ENCODE results near the gene SUPT3H.

SUPT3H gene

GRCh38 chr6:45081634-45082033 is 296.1 kb downstream of the SUPT3H start:
- no peak for DNase-seq (ENCODE audit: low read depth)
- no peak overlapping the region for H3K4me3 ChIP-seq (ENCODE audit: low read depth, low read length)
- no peak for TF ChIP-seq CTCF (IDR thresholded peaks at IDR 0.05; ENCODE audit: insufficient read depth, low read depth, low read length, missing control alignments)

GRCh38 chr6:45078432-45078831 is 299.3 kb downstream of the SUPT3H start:
- DNase-seq (ENCODE audit: low read depth), result no peak
- no peak overlapping the region for H3K4me3 ChIP-seq (ENCODE audit: low read depth, low read length)
- TF ChIP-seq CTCF (IDR thresholded peaks at IDR 0.05; ENCODE audit: insufficient read depth, low read depth, low read length, missing control alignments), result no peak

- DNase-seq (ENCODE audit: low read depth), result no peak
- H3K4me3 ChIP-seq (ENCODE audit: low read depth, low read length), result no peak overlapping the region
- TF ChIP-seq CTCF (IDR thresholded peaks at IDR 0.05; ENCODE audit: insufficient read depth, low read depth, low read length, missing control alignments), result no peak
These were observed 301.4 kb downstream of the SUPT3H start for GRCh38 chr6:45076217-45076930.

GRCh38 chr6:45075246-45075645 is 302.5 kb downstream of the SUPT3H start:
- H3K4me3 ChIP-seq (ENCODE audit: low read depth, low read length), result no peak overlapping the region
- no peak for DNase-seq (ENCODE audit: low read depth)
- TF ChIP-seq CTCF (IDR thresholded peaks at IDR 0.05; ENCODE audit: insufficient read depth, low read depth, low read length, missing control alignments), result no peak

- no peak overlapping the region for H3K4me3 ChIP-seq (ENCODE audit: low read depth, low read length)
- DNase-seq (ENCODE audit: low read depth), result no peak
- TF ChIP-seq CTCF (IDR thresholded peaks at IDR 0.05; ENCODE audit: insufficient read depth, low read depth, low read length, missing control alignments), result no peak
These were observed 303.3 kb downstream of the SUPT3H start for GRCh38 chr6:45074439-45074838.

- DNase-seq (ENCODE audit: low read depth), result no peak
- TF ChIP-seq CTCF (IDR thresholded peaks at IDR 0.05; ENCODE audit: insufficient read depth, low read depth, low read length, missing control alignments), result no peak
These were observed 304.0 kb downstream of the SUPT3H start for GRCh38 chr6:45073771-45074170.

GRCh38 chr6:45072673-45073072 is 305.1 kb downstream of the SUPT3H start:
- no peak for DNase-seq (ENCODE audit: low read depth)
- TF ChIP-seq CTCF (IDR thresholded peaks at IDR 0.05; ENCODE audit: insufficient read depth, low read depth, low read length, missing control alignments), result no peak

More at GRCh38 chr6:45073771-45074170, 304.0 kb downstream of the SUPT3H start:
- no peak overlapping the region for H3K4me3 ChIP-seq (ENCODE audit: low read depth, low read length)

More at GRCh38 chr6:45072673-45073072, 305.1 kb downstream of the SUPT3H start:
- H3K4me3 ChIP-seq (ENCODE audit: low read depth, low read length), result no peak overlapping the region
